Smooth muscle cell (in vitro differentiated cells): ENCODE results near the gene TGM4. TPM values are rescaled to one million over a fixed set of nuclear protein-coding genes. Genes with fewer than 3 reads are reported as not detected.

Source experiments
- DNase-seq: peaks from one replicate; lab custom pipeline; 2025; ENCODE audit not compliant: unreplicated experiment; lab: John Stamatoyannopoulos, UW
- H2AFZ ChIP-seq: fragments of 200-600 bp; sonication (generic); 2 replicates; pipeline ENCODE4 v1.6.0; 2016; ENCODE audit warnings: antibody characterized with exemption, low read depth, mild to moderate bottlenecking
- H3F3A ChIP-seq: fragments of 200-600 bp; sonication (generic); 2 replicates; pipeline ENCODE4 v1.6.0; 2017; ENCODE audit warnings: antibody characterized with exemption, low read depth
- H3K27ac ChIP-seq: fragments of 200-600 bp; sonication (generic); 2 replicates; pipeline ENCODE4 v1.5.1; 2016; ENCODE audit warnings: low read depth, mild to moderate bottlenecking
- H3K27me3 ChIP-seq: fragments of 200-600 bp; sonication (generic); 2 replicates; pipeline ENCODE4 v1.6.1; 2016; ENCODE audit warnings: low read depth, mild to moderate bottlenecking
- H3K36me3 ChIP-seq: fragments of 200-600 bp; sonication (generic); 2 replicates; pipeline ENCODE4 v1.5.1; 2016; ENCODE audit warnings: low read depth
- H3K4me1 ChIP-seq: fragments of 200-600 bp; sonication (generic); 2 replicates; pipeline ENCODE4 v1.5.1; 2016; ENCODE audit warnings: low read depth
- H3K4me2 ChIP-seq: fragments of 200-600 bp; sonication (generic); 2 replicates; pipeline ENCODE4 v1.6.0; 2016; ENCODE audit warnings: mild to moderate bottlenecking
- H3K4me3 ChIP-seq: fragments of 200-600 bp; sonication (generic); 2 replicates; pipeline ENCODE4 v1.5.1; 2016; ENCODE audit warnings: mild to moderate bottlenecking
- H3K79me2 ChIP-seq: fragments of 200-600 bp; sonication (generic); 2 replicates; pipeline ENCODE4 v1.6.0; 2016; ENCODE audit warnings: low read depth, mild to moderate bottlenecking
- H3K9ac ChIP-seq: fragments of 200-600 bp; sonication (generic); 2 replicates; pipeline ENCODE4 v1.6.0; 2016; ENCODE audit warnings: low read depth
- H3K9me3 ChIP-seq: fragments of 200-600 bp; sonication (generic); replicated peaks from 2 replicates; pipeline ENCODE4 v1.5.1; 2016; ENCODE audit warnings: low read depth
- H4K20me1 ChIP-seq: fragments of 200-600 bp; sonication (generic); 2 replicates; pipeline ENCODE4 v1.6.0; 2016; ENCODE audit warnings: low read depth
- CTCF ChIP-seq: fragments of 200-600 bp; sonication (generic); IDR thresholded peaks from 2 replicates; pipeline ENCODE4 v1.5.1; 2017; ENCODE audit warnings: borderline replicate concordance, mild to moderate bottlenecking, antibody characterized with exemption; ENCODE audit not compliant: insufficient read depth, poor library complexity, severe bottlenecking
- WGBS: methylation state at CpG from one replicate; pipeline ENCODE4 v1.1.7; 2016; ENCODE audit warnings: low lambda C conversion rate; 5-methylcytosine and 5-hydroxymethylcytosine counted together
- microRNA counts: library from miRNA; unstranded; fragments of <30 nt; microRNA quantifications from one replicate; lab custom pipeline; 2016
- polyA plus RNA-seq: library from polyadenylated mRNA; unstranded; fragments of >200 nt; fragmentation: Nextera tagmentation; extraction: Ambion mirVana; gene quantifications from 2 replicates; pipeline ENCODE4 v1.2.1, GENCODE V29; 2016
- total RNA-seq: library from RNA; depleted of rRNA; stranded (reverse); fragments of >200 nt; gene quantifications from 2 replicates; pipeline ENCODE4 v1.2.3, GENCODE V29; 2014

TGM4 gene
- total and polyA plus RNA-seq, 2 experiments from 2014 or later, result not detected

GRCh38 chr3:44962621-44963393, 88.4 kb downstream of the TGM4 start:
- Histone ChIP-seq H3K4me2 (no peak overlapping the region), H3K4me1 (no peaks in the 10 kb centered on the region)
- WGBS, result 65% methylated on average over 6 of the region's 6 CpGs

GRCh38 chr3:44963571-44964325, 89.3 kb downstream of the TGM4 start:
- Histone ChIP-seq H2AFZ (no peak overlapping the region), H4K20me1 (peaks cover 84% of the 10 kb centered on the region), H3K79me2 (peaks cover 22% of the 10 kb centered on the region), H3K4me2 (no peak overlapping the region), H3K9me3 (no peaks in the 10 kb centered on the region), H3K27ac (no peak overlapping the region), H3F3A (no peaks in the 10 kb centered on the region), H3K27me3 (no peaks in the 10 kb centered on the region), H3K36me3 (no peaks in the 10 kb centered on the region), H3K4me3 (no peak overlapping the region), H3K9ac (no peak overlapping the region), H3K4me1 (no peaks in the 10 kb centered on the region)
- TF ChIP-seq CTCF, result no peak
- WGBS, result 91% methylated on average over 4 of the region's 4 CpGs
- no peak for DNase-seq

More at GRCh38 chr3:44962621-44963393, 88.4 kb downstream of the TGM4 start:
- Histone ChIP-seq H3K79me2 (peaks cover 22% of the 10 kb centered on the region), H3K9ac (no peak overlapping the region), H2AFZ (no peak overlapping the region), H3K27me3 (no peaks in the 10 kb centered on the region), H4K20me1 (peaks cover 88% of the 10 kb centered on the region), H3K36me3 (no peaks in the 10 kb centered on the region), H3F3A (no peaks in the 10 kb centered on the region), H3K27ac (peak overlapping the region; percentile 52), H3K9me3 (no peaks in the 10 kb centered on the region), H3K4me3 (no peak overlapping the region)
- TF ChIP-seq CTCF, result no peak
- no peak for DNase-seq

MicroRNA genes within 50 kb of the gene (microRNA counts, 767-probe panel; counts per million panel counts)
- 183 counts per million for microRNA hsa-miR-564 (lab: Ali Mortazavi, UCI)

Other genes with a start within 250 kb of the TGM4 start
- gene ZNF197, start 249.6 kb upstream of the TGM4 start, total RNA-seq, result 23.0 and 25.2 TPM in 2 replicates
- gene ZNF197, start 249.6 kb upstream of the TGM4 start, polyA plus RNA-seq, result 6.6 and 10.1 TPM in 2 replicates
- gene ZNF35, start 225.9 kb upstream of the TGM4 start, total RNA-seq, result 17.7 and 30.8 TPM in 2 replicates
- gene ZNF35, start 225.9 kb upstream of the TGM4 start, polyA plus RNA-seq, result 5.1 and 6.7 TPM in 2 replicates
- 2.0 and 2.1 TPM in 2 replicates for gene ZNF502, start 161.9 kb upstream of the TGM4 start, total RNA-seq
- gene ZNF502, start 161.9 kb upstream of the TGM4 start, polyA plus RNA-seq, result 0.47 and 0.72 TPM in 2 replicates
- 2.8 and 2.9 TPM in 2 replicates for gene ZNF501, start 145.0 kb upstream of the TGM4 start, total RNA-seq
- 1.5 and 2.7 TPM in 2 replicates for gene ZNF501, start 145.0 kb upstream of the TGM4 start, polyA plus RNA-seq
- 24.5 and 27.0 TPM in 2 replicates for gene KIAA1143, start 113.0 kb upstream of the TGM4 start, total RNA-seq
- gene KIAA1143, start 113.0 kb upstream of the TGM4 start, polyA plus RNA-seq, result 12.1 and 12.2 TPM in 2 replicates
- gene KIF15, start 112.8 kb upstream of the TGM4 start, total RNA-seq, result 5.7 and 6.2 TPM in 2 replicates
- 1.8 and 2.8 TPM in 2 replicates for gene KIF15, start 112.8 kb upstream of the TGM4 start, polyA plus RNA-seq
- gene TMEM42, start 12.7 kb upstream of the TGM4 start, total RNA-seq, result 15.9 and 19.3 TPM in 2 replicates
- 24.8 and 33.6 TPM in 2 replicates for gene TMEM42, start 12.7 kb upstream of the TGM4 start, polyA plus RNA-seq
- gene ZDHHC3, start 101.6 kb downstream of the TGM4 start, total RNA-seq, result 38.2 and 63.7 TPM in 2 replicates
- gene ZDHHC3, start 101.6 kb downstream of the TGM4 start, polyA plus RNA-seq, result 34.8 and 40.5 TPM in 2 replicates
- 42.2 and 48.7 TPM in 2 replicates for gene EXOSC7, start 101.6 kb downstream of the TGM4 start, total RNA-seq
- 49.0 and 61.2 TPM in 2 replicates for gene EXOSC7, start 101.6 kb downstream of the TGM4 start, polyA plus RNA-seq
- not detected in 2 replicates for gene CLEC3B, start 151.7 kb downstream of the TGM4 start, total RNA-seq
- gene CLEC3B, start 151.7 kb downstream of the TGM4 start, polyA plus RNA-seq, result 0.58 TPM in 1 of 2 replicates, not detected in the other